NCI-H69 (cell line): ENCODE measurements around the gene CPNE8.
"Not testable (repeated sequence)": the region's sequence is repeated elsewhere in the genome, so short reads cannot be mapped to it uniquely, and the experiment has no call there.

ENCODE experiments used
- DNase-seq: peaks from one replicate; lab custom pipeline; 2025; lab: John Stamatoyannopoulos, UW

CPNE8 gene

DNA sequence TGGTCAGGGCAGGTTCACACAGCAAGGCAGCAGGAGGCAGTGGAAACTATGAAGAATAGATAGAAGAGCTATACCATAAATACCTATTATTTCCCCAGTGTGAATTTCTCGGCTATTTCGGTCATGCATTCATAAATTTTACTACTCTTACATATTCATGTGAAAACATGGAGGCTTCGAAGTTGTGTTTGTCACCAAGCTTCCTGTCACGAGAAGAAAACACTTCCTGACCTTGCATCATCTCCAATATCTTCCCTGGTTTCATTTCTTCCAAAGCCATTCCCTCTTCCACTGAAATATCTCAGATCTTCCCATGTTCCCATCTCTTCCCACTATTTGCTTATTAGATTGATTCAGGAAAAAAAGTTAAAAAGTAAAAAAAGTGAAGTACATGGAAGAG lies 80.4 kb downstream of the CPNE8 start:
- DNase-seq, result no peak

DNA sequence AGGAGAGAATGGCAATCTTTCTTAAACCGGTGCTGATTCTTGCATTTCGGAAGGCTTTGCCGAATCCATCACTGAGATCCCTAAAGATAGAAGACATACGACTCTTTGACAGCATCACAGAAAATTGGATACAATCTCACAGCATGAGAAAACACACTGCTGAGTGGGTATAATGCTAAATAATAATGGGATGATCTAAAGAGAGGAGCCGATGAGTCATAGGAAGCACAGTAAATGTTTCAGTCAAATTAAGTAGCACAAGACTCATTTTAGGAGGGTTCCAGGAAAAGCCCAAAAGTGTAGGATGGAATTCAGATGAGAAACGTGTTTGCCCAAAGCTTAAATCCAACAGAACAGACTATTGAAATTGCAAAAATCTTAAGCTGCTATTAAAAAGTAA lies 81.7 kb downstream of the CPNE8 start:
- DNase-seq, result no peak

GRCh38 chr12:38823314-38823713 lies 82.1 kb downstream of the CPNE8 start:
- DNase-seq, result no peak

DNA sequence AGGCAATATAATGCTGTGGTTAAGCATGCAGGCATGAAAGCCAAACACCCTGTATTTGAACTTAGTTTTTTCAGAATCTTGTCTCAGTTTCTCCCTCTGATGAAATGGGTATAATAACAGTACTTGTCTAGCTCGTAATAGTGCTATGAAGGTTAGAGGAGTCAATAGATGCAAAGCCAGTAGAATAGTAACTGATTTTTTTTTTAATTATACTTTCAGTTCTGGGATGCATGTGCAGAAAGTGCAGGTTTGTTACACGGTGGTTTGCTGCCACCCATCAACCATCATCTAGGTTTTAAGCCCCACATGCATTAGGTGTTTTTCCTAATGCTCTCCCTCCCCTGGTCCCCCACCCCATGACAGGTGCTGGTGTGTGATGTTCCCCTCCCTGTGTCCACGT lies 87.4 kb downstream of the CPNE8 start:
- no peak for DNase-seq

GRCh38 chr12:38813923-38814322 lies 91.5 kb downstream of the CPNE8 start:
- DNase-seq, result no peak

- no peak for DNase-seq
Measured at GRCh38 chr12:38811814-38812356, 93.5 kb downstream of the CPNE8 start.

- no peak for DNase-seq
Measured at GRCh38 chr12:38809832-38810231, 95.6 kb downstream of the CPNE8 start.

- no peak for DNase-seq
Measured at GRCh38 chr12:38788106-38788505, 117.3 kb downstream of the CPNE8 start.

DNA sequence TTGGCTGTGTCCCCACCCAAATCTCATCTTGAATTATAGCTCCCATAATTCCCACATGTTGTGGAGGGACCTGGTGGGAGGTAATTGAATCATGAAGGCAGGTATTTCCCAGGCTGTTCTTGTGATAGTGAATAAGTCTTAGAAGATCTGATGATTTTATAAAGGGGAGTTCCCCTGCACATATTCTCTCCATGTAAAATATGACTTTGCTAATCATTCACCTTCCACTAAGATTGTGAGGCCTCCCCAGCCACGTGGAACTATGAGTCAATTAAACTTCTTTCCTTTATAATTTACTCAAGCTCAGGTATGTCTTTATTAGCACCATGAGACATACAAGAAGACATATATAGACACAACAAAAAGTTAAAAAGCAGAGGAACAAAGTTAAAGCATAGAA lies 120.0 kb downstream of the CPNE8 start:
- no peak for DNase-seq

DNA sequence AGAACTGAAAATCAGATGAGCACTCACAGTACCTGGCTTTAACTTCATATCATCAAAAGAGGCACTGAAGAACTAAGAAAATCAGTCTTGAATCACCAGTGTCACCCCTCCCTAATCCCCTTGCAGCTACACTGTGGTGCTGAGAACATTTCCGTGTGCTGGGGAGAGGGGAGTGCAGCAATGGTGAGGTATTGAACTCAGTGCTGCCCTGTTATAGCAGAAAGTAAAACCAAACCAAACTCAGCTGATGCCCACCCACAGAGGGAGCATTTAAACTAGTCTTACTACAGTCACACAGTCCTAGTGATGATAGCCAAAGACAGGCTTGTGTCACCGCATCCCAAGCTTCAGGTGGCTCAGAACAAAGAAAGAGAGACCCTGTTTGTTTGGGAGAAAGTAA lies 122.1 kb downstream of the CPNE8 start:
- DNase-seq, result no peak

DNA sequence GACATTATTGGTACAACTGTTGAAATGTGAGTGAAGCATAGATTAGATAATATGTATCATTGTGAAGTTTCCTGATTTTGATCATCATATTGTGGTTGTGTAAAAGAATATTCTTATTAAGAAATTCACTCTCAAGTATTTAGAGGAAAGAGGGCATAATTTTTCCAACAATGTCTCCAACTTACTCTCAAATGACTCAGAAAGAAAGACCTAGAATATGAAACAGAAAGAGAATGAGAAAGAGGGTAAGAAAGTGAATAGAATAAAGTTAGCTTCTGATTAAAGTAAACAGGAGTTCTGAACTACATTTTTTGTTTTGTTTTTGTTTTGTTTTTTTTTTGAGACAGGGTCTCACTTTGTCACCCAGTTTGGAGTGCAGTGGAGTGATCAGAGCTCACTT lies 123.0 kb downstream of the CPNE8 start:
- DNase-seq, result no peak

GRCh38 chr12:38776647-38777046 lies 128.7 kb downstream of the CPNE8 start:
- no peak for DNase-seq

- DNase-seq, result no peak
Measured at GRCh38 chr12:38775457-38775856, 129.9 kb downstream of the CPNE8 start.

- DNase-seq, result no peak
Measured at GRCh38 chr12:38772437-38772836, 133.0 kb downstream of the CPNE8 start.

- no peak for DNase-seq
Measured at GRCh38 chr12:38771871-38772270, 133.5 kb downstream of the CPNE8 start.

- DNase-seq, result no peak
Measured at GRCh38 chr12:38761636-38762342, 143.6 kb downstream of the CPNE8 start.

DNA sequence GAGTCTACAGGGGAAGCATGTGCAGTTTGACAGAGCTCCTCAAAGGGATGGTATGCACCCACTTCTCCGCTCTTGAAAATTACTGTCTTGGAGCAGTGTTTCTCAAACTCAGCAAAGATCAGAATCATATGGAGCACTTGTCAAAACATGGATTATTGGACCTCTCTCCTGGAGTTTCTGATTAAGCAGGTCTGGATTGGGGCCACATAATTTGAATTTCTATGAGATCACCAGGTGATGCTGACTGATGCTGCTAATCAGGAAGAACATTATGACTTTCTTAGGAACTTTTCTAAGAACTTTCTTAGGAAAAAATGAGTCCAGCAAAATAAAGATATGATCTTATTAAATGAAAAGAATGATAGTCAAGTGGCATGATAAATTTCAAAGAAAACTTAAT lies 144.3 kb downstream of the CPNE8 start:
- DNase-seq, result no peak

DNA sequence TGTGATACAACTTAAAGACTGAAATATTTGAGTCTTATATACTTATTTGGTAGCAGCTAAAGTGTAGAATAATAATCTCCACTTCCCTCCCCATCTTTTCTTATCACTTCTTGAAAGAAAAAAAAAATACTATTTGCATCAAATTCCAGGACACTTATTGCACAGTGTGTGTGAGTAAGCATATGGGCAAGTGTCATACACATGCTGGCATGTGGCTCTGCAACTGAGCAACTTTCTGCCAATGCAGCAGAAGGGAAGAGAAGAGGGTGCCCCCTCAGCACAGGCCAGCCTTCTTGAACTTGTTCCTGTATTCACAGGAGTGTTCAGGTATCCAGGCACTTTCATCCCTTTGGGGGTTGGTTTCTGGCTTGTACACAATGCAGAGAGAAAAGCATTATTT lies 145.8 kb downstream of the CPNE8 start:
- DNase-seq, result no peak

- DNase-seq, result no peak
Measured at GRCh38 chr12:38746744-38747143, 158.6 kb downstream of the CPNE8 start.

DNA sequence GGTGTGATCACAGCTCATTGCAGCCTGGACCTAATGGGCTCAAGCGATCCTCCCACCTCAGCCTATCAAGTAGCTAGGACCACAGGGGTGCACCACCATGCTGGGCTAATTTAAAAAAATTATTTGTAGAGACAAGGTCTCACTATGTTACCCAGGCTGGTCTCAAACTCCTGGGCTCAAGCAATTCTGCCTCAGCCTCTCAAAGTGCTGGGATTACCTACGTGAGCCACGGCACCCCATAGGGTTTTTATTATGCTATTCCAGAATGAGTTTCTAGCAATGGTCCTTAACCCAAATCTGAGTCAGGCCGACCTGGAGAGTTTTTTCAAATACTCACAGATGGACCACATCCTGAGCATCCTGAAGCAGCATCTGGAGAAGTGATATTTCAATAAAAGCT lies 159.8 kb downstream of the CPNE8 start:
- DNase-seq, result no peak

DNA sequence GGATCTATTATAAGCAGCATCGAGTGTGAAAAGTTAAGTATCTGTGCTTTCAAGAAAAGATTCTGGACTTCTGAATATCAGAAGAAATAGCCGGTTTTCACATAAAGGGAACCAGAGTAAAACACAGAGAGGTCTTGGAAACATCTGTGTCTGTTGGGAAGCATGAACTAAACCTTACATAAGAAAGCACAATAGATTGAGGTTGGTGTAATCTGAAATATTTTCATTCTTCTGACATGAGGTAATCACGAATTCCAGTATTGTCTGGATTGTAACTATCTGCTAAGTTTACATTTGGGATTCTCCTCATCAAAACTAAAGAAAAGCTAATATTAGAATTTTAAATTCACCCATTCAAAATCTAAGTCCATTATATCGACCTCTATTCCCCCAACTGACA lies 161.3 kb downstream of the CPNE8 start:
- DNase-seq, result no peak

- DNase-seq, result not testable (repeated sequence)
Measured at GRCh38 chr12:38742496-38742895, 162.9 kb downstream of the CPNE8 start.

- no peak for DNase-seq
Measured at GRCh38 chr12:38736821-38737220, 168.6 kb downstream of the CPNE8 start.

DNA sequence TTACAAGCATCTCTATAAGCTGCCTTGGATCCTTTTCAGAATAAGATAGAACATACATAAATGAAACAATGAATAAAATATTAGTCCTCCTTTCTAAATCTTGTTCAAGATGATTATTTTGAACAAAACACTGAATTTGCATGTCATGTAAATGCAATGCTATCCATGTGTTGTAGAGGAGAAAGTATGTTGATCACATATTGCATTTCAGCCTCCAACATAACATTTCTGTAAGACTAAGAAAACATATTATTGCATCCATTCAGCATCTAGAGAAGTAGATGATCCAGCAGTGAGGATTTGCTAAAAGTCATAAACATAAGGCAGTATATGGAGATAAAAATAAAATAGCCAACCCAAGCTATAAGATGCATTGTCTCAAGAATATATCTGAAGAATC lies 172.6 kb downstream of the CPNE8 start:
- no peak for DNase-seq
